CD4-positive, alpha-beta T cell (primary cell): Measurements from ENCODE around the gene SSBP4. TPM values are rescaled to one million over a fixed set of nuclear protein-coding genes. Genes with fewer than 3 reads are reported as not detected.

ENCODE experiments used
- ATAC-seq: fragments of 200-7000 bp; cut with Tn5 transposase; one replicate; pipeline ENCODE4 v1.10.0; 2022; ENCODE audit warnings: mild to moderate bottlenecking; ENCODE audit not compliant: poor library complexity
- CTCF ChIA-PET: fragments of 350-600 bp; sonication (Branson Sonifier 250); formaldehyde crosslinking; loops from one replicate; lab custom pipeline; 2021; ENCODE audit warnings: antibody characterized with exemption, inconsistent platforms; lab: Charles Lee
- POLR2A ChIA-PET: fragments of 350-600 bp; sonication (Branson Sonifier 250); formaldehyde crosslinking; loops from one replicate; lab custom pipeline; 2021; ENCODE audit warnings: antibody characterized with exemption, inconsistent platforms; lab: Charles Lee
- DNase-seq, 14 experiments: peaks; one replicate each; pipeline ENCODE4 v3.0.0-alpha.2; 2013 to 2020; ENCODE audit warnings: mixed read lengths in 2 of 14
- H3K27ac ChIP-seq, 2 donors: one replicate each; pipeline versions ENCODE4 v1.5.1 to v1.7.0; 2013; ENCODE audit warnings: low read length in 2 of 2, low read depth in 1 of 2, mild to moderate bottlenecking in 1 of 2
- H3K27me3 ChIP-seq, 2 experiments: 1 replicate in 1 of 2; 2 replicates in 1 of 2; pipeline versions ENCODE4 v1.6.1 to v1.7.0; 2013; ENCODE audit warnings: low read length in 2 of 2, control low read depth in 1 of 2, mild to moderate bottlenecking in 1 of 2, moderate library complexity in 1 of 2; ENCODE audit not compliant: insufficient read depth in 2 of 2, control insufficient read depth in 1 of 2
- H3K36me3 ChIP-seq: one replicate; pipeline ENCODE4 v1.6.1; 2013; ENCODE audit warnings: low read length, control low read depth; ENCODE audit not compliant: insufficient read depth
- H3K4me1 ChIP-seq: one replicate; pipeline ENCODE4 v1.6.1; 2013; ENCODE audit warnings: low read length, control low read depth; ENCODE audit not compliant: insufficient read depth
- H3K4me3 ChIP-seq: one replicate; pipeline ENCODE4 v1.5.1; 2013; ENCODE audit warnings: mild to moderate bottlenecking, low read length, moderate library complexity
- H3K9me3 ChIP-seq, 2 experiments: 1 replicate in 1 of 2; 2 replicates in 1 of 2; pipeline versions ENCODE4 v1.6.1 to v1.7.0; 2013; ENCODE audit warnings: low read length in 2 of 2, mild to moderate bottlenecking in 2 of 2, control low read depth in 1 of 2, moderate library complexity in 1 of 2; ENCODE audit not compliant: control insufficient read depth in 1 of 2, insufficient read depth in 1 of 2
- H3K27ac Mint-ChIP-seq: one replicate; pipeline ENCODE4 v1.8.0; 2020; ENCODE audit warnings: mixed read lengths
- H3K27me3 Mint-ChIP-seq: one replicate; pipeline ENCODE4 v1.8.0; 2021; ENCODE audit warnings: mixed read lengths
- H3K36me3 Mint-ChIP-seq: one replicate; pipeline ENCODE4 v1.8.0; 2021; ENCODE audit warnings: low read depth, mixed read lengths
- H3K4me1 Mint-ChIP-seq: one replicate; pipeline ENCODE4 v1.8.0; 2021; ENCODE audit warnings: low read depth, mixed read lengths
- H3K4me3 Mint-ChIP-seq: one replicate; pipeline ENCODE4 v1.8.0; 2020; ENCODE audit warnings: mild to moderate bottlenecking, mixed read lengths
- H3K9me3 Mint-ChIP-seq: one replicate; pipeline ENCODE4 v1.8.0; 2020; ENCODE audit warnings: mixed read lengths
- CTCF ChIP-seq: fragments of 200-600 bp; IDR thresholded peaks from one replicate; pipeline ENCODE4 v1.8.0; 2022; ENCODE audit warnings: antibody characterized with exemption, mild to moderate bottlenecking
- intact Hi-C, 2 experiments: fragments of 100-400 bp; cut with DNase I in 1 of 2; cut with micrococcal nuclease in 1 of 2; formaldehyde crosslinking; loops; one replicate each; pipeline versions ENCODE4 v1.15.1 to v1.9.0; 2023 to 2025; cut with DNase I, micrococcal nuclease
- polyA plus RNA-seq, 2 donors: library from polyadenylated mRNA; unstranded; fragments of 120-200 nt; gene quantifications; one replicate each; pipeline ENCODE4 v1.2.1, GENCODE V29; 2013
- total RNA-seq, 174 experiments: library from RNA in 2 of 174; stranded (reverse) in 2 of 174; gene quantifications; one replicate each; pipeline ENCODE4 v1.2.3 and lab custom pipeline; 2021 to 2026

The SSBP4 gene
- total RNA-seq (10 to 100 TPM; 44.0 to 50.9 TPM), total RNA-seq (lab: John Stamatoyannopoulos, UW) (21.9 to 101 (median 49.8) reads per million in 172 experiments)
- 97.7 TPM for polyA plus RNA-seq (2013, experiment 1 of 2)
- polyA plus RNA-seq (2013, experiment 2 of 2) = 106 TPM

- DNase-seq (peak in 13 of 14 experiments; percentile 45 to 90 (median 63)), ATAC-seq (peak; percentile 58)
- Histone ChIP-seq H3K4me1 (peaks cover 94% of the 10 kb centered on the region), H3K36me3 (peaks cover 9% of the 10 kb centered on the region), H3K27me3 (peaks cover 11 to 30% of the 10 kb centered on the region in 2 experiments), H3K27ac (peak within 1 kb of the TSS; percentile 41 to 52), H3K9me3 (no peaks in the 10 kb centered on the region), H3K4me3 (peak within 1 kb of the TSS; percentile 77)
- no peak for TF ChIP-seq CTCF
- ChIA-PET POLR2A (interaction anchor here (0.8 to 9.0 kb wide), 13 partner anchors 10 to 226 kb away, joined by 3 to 97 read pairs (median 5); partner anchors contain the start of genes JUND, MPV17L2, REX1BD and UBA52), CTCF (interaction anchor here (0.9 to 5.7 kb wide), 8 partner anchors 8 to 227 kb away, joined by 3 to 32 read pairs (median 6); partner anchors contain the start of gene LSM4)
- H3K4me1 Mint-ChIP-seq = peaks cover 85% of the 10 kb centered on the region
- no peaks in the 10 kb centered on the region for H3K9me3 Mint-ChIP-seq
- H3K27ac Mint-ChIP-seq = peak within 1 kb of the TSS; percentile 81
- H3K4me3 Mint-ChIP-seq = peak within 1 kb of the TSS; percentile 92
- intact Hi-C loops = loop anchor here in 1 of 2 experiments (5.0 kb wide), 2 partner anchors 77 to 92 kb away; partner anchors contain the start of gene PGPEP1
- peaks cover 38% of the 10 kb centered on the region for H3K27me3 Mint-ChIP-seq
- H3K36me3 Mint-ChIP-seq = no peaks in the 10 kb centered on the region
Measured at GRCh38 chr19:18419195-18419698, at the start of gene SSBP4. Gene SSBP4 (plus strand): TSS chr19:18419398. CDS start chr19:18419649, 251 bp downstream.

GRCh38 chr19:18373407-18373891 lies 45.7 kb upstream of the SSBP4 start:
- Mint-ChIP-seq H3K4me1 (peaks cover 6% of the 10 kb centered on the region), H3K36me3 (no peaks in the 10 kb centered on the region), H3K4me3 (no peak overlapping the region), H3K27ac (no peak overlapping the region), H3K27me3 (peaks cover 8% of the 10 kb centered on the region), H3K9me3 (no peaks in the 10 kb centered on the region)
- Histone ChIP-seq H3K4me3 (no peak overlapping the region), H3K27ac (no peak overlapping the region), H3K27me3 (no peaks in the 10 kb centered on the region), H3K36me3 (no peaks in the 10 kb centered on the region), H3K4me1 (peaks cover 14% of the 10 kb centered on the region), H3K9me3 (no peaks in the 10 kb centered on the region)
- ChIA-PET CTCF (no interaction called here), POLR2A (no interaction called here)
- no peak for DNase-seq
- no peak for TF ChIP-seq CTCF
- no peak for ATAC-seq
- intact Hi-C loops = no loop called here

- H3K27me3 Mint-ChIP-seq = peaks cover 8% of the 10 kb centered on the region
- intact Hi-C loops = no loop called here
- DNase-seq = peak in 8 of 14 experiments; percentile 7 to 81 (median 32)
- H3K4me1 Mint-ChIP-seq = peaks cover 6% of the 10 kb centered on the region
- Histone ChIP-seq H3K27me3 (no peaks in the 10 kb centered on the region), H3K27ac (no peak overlapping the region), H3K4me3 (no peak overlapping the region), H3K9me3 (no peaks in the 10 kb centered on the region), H3K4me1 (peaks cover 14% of the 10 kb centered on the region), H3K36me3 (no peaks in the 10 kb centered on the region)
- ChIA-PET POLR2A (no interaction called here), CTCF (no interaction called here)
- no peak for TF ChIP-seq CTCF
- ATAC-seq = peak; percentile 37
- no peaks in the 10 kb centered on the region for H3K9me3 Mint-ChIP-seq
- H3K4me3 Mint-ChIP-seq = no peak overlapping the region
- no peak overlapping the region for H3K27ac Mint-ChIP-seq
- no peaks in the 10 kb centered on the region for H3K36me3 Mint-ChIP-seq
Measured at GRCh38 chr19:18373892-18374629, 45.1 kb upstream of the SSBP4 start.
